Forelimb muscle (tissue), 1 donor: Measurements from ENCODE around the gene RUNDC3A. TPM values are rescaled to one million over a fixed set of nuclear protein-coding genes. Genes with fewer than 3 reads are reported as not detected.

Experiments used
- DNase-seq: peaks from one replicate; pipeline ENCODE4 v3.0.0-alpha.2; 2013; ENCODE audit warnings: low read depth
- polyA plus RNA-seq: library from polyadenylated mRNA; unstranded; fragments of 120-200 nt; gene quantifications from one replicate; pipeline ENCODE4 v1.2.1, GENCODE V29; 2013; ENCODE audit not compliant: insufficient read length

Gene RUNDC3A
- polyA plus RNA-seq, 1 donor, result 2.0 TPM

DNA sequence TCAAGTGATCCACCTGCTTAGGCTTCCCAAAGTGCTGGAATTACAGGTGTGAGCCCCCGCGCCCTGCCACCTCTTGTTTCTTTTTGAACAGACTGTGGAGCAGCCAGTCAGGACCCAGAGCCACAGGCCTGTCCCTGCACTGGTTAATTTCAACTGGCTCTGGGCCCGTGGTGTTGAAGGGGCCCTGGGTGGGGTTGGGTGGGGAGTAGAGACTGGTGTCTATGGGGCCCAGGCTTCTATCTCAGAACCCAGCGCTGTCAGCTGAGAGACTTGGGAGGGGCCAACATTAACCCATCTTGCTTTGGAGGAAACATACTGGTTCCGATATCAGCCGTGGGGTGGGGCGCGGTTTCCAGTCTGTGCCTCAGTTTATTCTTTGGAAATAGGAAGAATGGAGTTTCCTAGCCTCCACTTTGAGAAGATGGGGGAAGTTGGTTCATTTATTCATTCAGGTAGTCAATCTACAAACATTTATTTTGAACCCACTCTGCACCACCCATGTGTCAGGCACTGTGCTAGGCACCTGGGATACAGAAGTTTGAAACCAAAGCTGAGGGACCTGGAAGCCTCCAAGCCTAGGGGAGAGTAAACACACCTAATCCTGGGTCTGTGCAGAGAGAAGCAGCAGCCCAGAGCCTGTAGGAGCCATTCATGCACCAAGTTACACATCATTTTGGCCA is 24.9 kb upstream of the RUNDC3A start:
- no peak for DNase-seq

DNA sequence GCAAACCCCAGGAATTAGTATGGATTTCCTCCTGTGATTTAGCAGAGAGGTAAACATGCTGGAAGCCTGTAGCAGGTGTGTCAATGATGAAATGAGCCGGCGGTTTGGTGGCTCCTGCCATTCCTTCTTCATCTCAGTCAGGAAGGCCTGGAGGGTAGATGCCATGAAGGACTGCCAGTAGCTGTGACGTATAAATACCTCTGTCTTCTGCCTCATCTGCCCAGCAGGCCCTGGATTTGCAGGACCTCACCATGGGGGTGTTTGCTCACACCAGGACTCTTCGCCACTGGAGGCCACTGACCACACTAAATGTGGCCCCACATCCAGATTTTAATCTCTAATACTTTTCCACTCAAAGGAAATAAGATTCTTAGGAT is 24.4 kb upstream of the RUNDC3A start:
- DNase-seq, result no peak

DNA sequence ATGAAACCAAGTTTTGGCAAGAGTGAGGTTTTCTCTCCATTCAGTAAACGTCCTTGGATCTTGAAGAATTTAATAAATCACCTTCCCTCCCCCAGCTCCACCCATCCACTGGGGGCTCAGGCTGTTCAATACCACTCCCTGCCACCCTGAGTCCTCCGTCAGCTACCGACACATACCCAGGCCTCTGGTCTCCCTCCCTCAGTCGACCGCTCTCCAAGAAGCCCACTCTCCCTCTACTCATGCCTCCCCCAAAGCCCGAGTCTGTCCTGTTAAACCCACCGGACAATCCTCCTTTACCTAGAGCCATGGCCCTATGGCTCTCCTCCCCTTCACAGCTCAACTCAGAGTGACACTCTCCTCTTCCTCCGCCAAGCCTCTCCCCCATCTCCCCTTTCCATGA is 20.8 kb upstream of the RUNDC3A start:
- DNase-seq, result no peak

- DNase-seq, result no peak
Measured at GRCh38 chr17:44293509-44294226, 14.7 kb upstream of the RUNDC3A start.

DNA sequence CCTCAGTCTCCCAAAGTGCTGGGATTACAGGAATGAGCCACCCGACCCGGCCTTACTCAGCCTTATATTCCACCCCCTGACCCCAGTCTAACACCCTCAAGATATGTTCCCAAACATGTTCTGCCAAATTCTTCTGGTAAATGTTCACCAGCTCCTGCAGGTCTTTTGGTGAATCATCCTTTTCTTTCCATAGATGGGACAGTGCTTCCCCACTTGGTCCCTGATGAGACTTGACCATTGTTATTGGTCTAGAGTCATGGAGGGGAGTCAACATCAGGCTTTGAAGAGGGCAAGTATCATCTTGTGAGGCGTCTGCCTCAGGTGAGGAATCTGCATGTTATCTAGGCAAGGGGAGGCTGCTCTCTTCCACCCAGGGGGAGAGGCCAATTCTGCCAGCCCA is 10.4 kb upstream of the RUNDC3A start:
- no peak for DNase-seq

GRCh38 chr17:44304651-44305050 is 3.8 kb upstream of the RUNDC3A start:
- no peak for DNase-seq

DNA sequence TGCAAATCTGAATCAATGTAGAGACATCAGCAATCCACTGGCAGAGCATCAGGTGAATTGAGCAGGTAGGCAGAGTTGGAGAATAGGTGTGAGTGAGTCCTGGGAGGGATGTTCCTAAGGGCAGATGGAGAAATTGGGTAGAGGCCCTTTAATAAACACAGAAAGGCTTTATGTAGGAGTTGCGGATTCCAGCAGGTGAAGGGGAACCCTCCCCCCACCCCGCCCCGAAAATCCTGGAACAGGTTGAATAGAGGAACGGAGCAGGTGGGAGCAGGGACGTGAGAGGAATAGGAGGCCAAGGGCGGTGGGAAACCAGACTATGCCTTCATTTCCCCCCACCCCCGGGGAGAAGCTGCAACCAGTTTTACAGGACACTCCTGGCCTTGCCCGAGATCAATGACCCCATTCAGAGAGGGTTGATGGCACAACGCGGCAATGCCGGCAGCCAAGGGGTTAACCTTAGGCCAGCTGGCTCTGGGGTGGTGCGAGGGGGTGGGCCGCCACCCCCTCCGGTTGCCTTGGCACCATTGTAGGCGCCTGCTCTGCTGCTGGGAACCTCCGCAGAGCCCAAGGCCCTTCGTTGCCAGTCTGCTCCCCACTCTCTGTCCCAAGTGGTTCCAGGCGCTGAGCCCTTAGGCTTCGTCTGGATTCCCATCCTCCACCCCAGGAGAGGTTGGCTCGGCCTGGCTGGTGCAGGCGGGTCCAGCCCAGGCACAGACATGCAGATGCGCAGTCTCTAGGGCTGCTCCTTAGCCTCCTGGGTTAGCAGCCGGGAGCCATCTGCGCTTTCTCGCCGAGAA is 814 bp upstream of the RUNDC3A start:
- no peak for DNase-seq

DNA sequence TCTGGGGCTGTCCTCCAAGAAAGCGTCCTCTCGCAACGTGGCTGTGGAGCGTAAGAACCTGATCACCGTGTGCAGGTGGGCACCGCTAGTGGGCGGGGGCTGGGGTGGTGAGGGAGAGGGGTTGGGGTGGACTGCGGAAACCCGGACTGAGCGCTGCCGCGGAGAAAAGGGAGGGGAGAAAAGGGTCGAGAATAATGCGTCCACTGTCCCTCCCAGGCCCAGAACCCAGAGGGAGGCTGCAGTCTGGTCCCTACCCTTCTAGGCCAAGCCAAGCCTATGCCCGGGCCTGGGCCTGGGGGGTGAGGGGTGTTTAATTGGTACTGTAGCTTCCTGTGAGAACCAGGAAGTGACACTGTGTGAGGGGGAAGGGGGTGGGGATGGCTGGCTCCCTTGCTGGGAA is 464 bp downstream of the RUNDC3A start:
- DNase-seq, result no peak

DNA sequence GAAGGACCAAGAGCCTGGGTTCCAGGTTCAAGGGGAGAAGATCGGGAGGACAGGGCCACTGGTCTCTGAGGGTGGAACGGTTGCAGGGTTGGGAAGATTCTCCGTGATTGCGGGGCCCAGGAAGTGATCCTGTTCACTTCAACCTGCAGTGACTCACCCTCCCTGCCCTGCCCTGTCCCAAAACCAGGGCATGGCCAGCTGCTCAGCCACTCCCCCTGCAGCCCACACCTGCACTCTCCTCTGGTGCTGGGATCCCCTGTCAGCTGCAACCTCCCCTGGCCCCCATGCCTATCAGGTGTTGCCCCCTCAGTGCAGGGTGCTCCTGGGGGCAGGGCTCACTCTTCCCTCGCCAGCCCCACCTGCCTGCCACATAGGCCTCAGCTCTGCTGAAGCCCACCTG is 1.1 kb downstream of the RUNDC3A start:
- no peak for DNase-seq

DNA sequence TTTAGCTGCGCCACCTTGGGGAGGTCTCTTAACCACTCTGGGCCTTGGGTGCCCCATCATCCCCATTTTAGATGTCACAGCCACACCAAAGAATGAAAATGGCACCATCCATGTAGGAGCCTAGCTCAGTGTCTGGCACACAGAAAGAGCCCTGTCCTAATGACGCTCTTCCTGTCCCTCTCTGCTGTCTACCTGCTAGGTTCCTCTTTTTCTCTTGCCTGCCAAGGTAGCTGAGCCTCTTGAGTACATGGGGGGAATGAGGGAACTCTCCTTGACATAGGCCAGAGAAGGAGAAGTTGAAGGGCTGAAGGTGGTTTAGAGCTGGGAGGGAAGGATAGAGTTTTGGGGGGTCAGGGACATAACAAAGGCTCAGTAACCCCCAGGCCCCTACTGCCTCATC is 1.8 kb downstream of the RUNDC3A start:
- DNase-seq, result no peak

DNA sequence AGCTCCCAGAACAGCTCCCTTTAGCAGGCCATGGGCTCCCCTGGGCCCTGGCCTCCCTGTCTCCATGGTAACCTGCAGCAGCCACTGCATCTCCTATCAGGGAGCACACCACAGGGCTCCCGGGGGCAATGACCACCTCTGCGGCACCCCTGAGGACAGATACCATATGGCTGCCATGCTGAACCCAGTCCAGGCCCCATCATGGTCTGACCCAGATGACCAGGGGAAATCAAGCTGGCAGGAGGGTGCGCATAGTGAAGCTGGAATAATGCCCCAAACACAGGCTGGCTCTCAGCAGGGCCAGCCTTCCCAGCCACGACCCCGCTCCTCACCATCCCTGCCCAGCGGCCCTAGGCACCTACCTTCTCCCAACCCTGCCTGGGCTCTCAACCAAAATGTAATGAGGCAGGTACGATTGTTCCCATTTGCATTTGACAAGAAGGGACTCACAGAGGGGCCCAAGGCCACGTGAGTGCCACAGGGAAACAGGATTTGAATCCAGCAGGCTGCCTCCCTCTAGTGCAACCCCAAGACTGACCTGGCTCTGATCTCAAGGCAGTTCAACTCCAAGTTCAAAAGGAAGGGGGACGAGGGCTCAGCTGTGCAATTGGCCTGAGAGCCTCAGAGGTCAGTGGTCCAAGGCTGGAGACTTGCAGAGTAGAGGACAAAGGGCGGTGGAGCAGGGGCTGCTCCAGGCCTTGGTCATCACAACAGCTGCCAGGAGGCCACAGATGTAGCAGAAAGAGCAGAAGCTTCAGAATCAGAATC is 2.4 kb downstream of the RUNDC3A start:
- no peak for DNase-seq

DNA sequence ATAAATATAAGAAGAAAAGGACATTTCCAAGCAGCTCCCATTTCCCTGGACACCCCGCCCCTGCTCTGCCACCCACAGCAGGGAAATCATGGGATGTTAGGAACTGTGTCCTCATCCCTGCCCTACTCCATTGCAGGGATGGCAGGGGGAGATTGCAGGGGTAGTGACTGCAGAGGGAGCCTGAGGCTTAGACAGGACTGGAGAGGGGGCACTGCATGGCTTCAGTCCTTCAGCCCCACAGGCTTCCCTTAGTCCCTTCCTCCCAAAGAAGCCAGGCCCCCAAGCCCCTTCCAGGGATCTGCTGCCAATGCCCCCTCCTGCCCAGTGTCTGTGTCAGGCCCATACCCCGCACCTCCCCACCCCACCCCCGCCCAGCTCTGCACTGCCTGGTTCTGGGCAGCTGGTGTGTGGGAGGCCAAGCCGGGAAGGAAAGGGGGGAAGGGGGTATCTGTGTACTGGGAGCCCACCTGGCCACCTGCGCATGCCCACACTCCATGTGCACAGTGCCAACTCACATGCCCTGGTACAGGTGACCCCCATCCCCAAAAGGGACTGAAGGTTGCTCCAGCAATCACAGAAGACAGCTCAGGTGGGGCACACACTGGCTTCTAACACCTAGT is 3.3 kb downstream of the RUNDC3A start:
- no peak for DNase-seq

DNA sequence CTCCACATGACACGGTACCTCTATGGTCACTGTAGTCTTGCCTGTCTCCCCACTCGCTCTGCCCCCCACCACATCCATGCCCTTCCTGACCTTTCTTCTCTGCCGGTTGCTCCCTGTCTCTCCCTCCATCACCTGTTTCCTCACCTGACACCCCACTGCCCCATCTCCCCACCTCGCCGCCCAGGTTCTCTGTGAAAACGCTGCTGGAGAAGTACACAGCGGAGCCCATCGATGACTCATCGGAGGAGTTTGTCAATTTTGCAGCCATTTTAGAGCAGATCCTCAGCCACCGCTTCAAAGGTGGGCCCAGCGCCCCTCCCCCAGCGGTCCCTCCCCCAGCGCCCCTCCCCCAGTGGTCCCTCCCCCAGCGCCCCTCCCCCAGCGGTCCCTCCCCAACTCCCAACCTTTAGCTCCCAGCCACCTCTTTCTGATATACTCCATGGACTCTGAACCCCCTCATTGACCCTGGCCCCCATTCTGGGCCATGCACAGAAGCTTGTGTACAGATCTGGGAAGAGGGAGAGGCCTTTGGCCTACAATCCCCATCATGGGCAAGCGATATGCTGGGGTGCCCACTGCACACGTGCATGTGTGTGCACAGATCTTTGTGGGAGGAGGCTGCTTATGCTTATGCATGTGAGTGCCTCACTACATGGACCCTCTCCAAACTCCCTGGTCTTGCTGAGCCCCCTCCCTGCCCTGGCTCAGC is 4.1 kb downstream of the RUNDC3A start:
- DNase-seq, result no peak

DNA sequence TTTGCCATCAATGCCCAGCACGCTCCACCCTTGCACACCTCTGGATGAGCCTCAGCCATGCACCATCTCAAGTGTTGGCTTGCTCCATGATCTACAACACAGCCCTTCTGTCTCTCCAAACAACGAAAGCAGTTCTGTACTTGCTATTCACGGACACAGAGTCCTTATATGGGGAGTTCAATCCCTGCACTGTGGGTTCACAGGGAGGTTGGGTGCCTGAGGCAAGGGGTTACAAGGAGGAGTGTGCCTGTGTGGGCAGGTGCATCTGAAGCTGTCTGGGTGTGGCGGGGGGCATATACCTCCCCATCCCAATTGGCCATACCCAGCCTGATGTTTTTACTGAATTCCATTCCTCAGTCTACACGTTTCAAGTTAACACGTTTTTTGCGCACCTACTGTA is 5.6 kb downstream of the RUNDC3A start:
- no peak for DNase-seq

DNA sequence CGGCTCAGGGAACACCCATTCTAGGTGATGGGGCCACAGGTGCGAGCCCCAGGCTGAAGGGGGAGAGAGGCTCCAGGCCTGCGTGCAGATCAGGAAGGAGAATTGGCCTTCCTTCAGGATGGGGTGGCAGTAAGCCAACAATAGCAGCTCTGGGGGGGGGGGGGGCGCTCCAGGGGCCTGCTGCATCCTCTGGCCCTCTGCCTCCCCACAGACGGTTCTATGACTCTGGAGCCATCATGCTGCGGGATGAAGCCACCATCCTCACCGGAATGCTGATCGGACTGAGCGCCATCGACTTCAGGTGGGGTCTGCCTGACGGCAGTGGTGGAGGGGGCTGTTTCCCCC is 6.1 kb downstream of the RUNDC3A start:
- DNase-seq, result no peak

- no peak for DNase-seq
Measured at GRCh38 chr17:44314869-44315661, 6.7 kb downstream of the RUNDC3A start.

DNA sequence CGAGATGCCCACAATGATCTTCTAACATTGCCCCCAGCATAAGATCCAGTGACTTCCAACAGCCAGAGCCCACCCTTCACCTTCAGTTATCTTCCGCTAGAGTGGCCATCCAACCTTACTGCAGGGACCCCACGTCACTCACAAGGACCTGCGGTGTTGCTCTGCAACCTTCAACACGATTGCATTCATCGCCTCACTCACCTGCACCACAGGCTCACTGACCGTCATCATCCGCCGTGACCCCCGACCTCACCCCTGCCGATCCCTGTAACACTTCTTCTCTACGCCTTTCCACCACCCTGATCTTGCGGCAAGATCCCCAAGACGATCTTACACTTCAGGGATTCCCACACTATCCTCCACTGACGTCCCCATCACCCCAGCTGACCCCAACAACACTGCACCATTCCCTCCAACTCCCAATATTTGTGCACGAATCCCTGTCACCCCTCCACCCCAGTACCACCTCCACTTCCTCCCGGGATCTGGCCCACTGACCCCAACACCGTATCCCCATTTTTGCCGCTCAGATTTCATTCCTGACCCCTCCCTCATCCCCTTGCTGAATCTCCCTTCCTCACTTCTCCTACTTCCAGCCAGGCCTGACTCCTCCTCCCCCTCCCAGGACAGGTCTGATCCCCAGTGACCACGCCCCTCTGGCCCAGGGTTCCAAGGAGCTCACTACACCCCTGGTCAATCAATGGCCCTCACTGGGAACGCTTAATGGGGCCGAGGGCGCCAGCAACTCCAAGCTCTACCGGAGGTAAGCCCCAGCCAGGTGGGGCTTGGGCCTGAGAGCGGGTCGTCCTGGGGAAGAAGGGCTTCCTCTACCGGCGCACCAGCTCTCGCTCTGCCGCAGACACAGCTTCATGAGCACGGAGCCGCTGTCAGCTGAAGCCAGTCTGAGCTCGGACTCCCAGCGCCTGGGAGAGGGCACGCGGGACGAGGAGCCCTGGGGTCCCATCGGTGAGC is 7.6 kb downstream of the RUNDC3A start:
- no peak for DNase-seq

DNA sequence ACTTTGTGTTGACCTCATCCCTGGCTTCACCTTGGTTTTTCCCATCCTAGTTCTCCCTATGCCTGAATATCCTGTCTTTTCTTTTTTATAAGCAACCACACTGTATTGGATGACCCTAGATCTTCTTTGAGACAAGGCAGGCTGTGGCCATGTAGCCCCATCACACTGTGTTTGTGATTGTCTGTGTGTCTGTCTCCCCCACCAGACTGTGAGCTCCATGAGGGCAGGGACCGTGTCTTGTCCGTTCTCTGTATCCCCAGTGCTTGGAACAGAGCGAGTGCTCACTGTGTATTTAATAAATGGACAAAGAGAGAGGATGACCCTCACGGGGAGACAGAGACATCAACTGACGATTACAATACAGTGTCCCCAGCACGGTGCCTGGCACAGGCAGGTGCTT is 9.1 kb downstream of the RUNDC3A start:
- DNase-seq, result no peak
